ENCODE measurements around the gene ANTXRL. TPM values are rescaled to one million over a fixed set of nuclear protein-coding genes. Genes with fewer than 3 reads are reported as not detected.
"Not testable (repeated sequence)": the region's sequence is repeated elsewhere in the genome, so short reads cannot be mapped to it uniquely, and the experiment has no call there.

The ANTXRL gene
- total RNA-seq, 3 donors from 2014 or later, result not detected

DNA sequence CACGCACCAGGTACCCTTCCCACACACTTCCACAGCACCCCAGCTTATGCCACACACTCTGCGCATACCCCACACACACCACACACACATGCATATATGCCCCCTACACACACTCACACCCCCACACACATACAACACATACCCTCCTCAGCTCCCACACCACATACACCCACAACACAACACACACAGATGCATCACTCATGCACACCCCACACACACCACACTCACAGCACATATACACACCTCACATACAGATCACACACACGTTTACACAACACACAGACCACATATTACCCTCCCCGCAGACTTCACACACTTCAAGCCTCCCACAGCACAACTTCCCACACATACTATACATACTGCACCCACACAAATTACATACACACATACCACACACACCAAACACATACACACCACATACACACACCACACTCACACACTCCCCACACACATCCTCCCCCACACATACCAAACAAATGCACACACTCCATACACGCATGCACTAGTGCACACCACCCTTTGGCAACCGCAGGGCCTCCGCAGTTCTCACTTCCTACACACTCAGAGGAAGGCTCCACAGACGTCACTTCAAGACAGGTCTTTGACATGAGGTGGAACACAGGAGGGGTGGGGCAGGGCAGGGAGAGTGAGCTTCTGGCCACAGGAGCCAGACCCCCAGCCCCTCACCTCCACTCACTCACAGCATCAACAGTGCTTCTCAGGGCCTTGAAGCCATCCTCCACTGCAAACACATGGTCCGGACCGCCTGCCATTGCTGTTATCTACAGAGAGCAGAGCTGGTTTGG, 18.5 kb upstream of the ANTXRL start:
- intact Hi-C loops (cut with DNase I, micrococcal nuclease), result no loop called here
- ATAC-seq (peak; percentile 78), DNase-seq (peak in 1 of 3 donors; percentile 23)
- H3K9me3 ChIP-seq, result no peaks in the 10 kb centered on the region
- no peak overlapping the region for H3K4me3 ChIP-seq
- H3K4me1 ChIP-seq (ENCODE audit: low read depth), result no peaks in the 10 kb centered on the region
- TF ChIP-seq, protein P1, sequence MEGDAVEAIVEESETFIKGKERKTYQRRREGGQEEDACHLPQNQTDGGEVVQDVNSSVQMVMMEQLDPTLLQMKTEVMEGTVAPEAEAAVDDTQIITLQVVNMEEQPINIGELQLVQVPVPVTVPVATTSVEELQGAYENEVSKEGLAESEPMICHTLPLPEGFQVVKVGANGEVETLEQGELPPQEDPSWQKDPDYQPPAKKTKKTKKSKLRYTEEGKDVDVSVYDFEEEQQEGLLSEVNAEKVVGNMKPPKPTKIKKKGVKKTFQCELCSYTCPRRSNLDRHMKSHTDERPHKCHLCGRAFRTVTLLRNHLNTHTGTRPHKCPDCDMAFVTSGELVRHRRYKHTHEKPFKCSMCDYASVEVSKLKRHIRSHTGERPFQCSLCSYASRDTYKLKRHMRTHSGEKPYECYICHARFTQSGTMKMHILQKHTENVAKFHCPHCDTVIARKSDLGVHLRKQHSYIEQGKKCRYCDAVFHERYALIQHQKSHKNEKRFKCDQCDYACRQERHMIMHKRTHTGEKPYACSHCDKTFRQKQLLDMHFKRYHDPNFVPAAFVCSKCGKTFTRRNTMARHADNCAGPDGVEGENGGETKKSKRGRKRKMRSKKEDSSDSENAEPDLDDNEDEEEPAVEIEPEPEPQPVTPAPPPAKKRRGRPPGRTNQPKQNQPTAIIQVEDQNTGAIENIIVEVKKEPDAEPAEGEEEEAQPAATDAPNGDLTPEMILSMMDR (IDR thresholded peaks at IDR 0.05), result no peak
- no peaks in the 10 kb centered on the region for H3K36me3 ChIP-seq (ENCODE audit: low read depth)

DNA sequence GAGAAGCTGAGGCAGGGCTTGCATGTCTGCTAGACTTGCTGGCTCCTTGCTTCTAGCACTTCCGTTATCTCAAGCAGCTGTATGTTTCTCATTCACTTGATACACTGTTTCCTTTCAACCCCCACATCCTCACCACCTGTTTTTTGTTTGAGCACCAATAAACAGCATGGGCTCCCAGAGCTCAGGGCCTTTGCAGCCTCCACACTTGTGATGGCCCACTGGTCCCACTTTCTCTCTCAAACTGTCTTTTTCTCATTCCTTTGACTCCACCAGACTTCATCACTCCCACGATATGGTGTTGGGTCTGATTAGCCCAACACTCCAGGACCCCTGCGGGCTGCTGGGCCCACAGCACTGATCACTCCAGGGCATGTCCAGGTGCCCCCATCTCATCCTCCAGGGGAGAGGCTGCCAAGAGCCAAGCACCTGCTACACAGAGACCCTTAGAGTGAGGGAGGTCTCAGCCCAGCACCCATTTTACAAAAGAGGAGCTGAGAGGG, 17.2 kb upstream of the ANTXRL start:
- intact Hi-C loops (cut with DNase I, micrococcal nuclease); H3K9me3 ChIP-seq; H3K36me3 ChIP-seq (ENCODE audit: low read depth); ATAC-seq; H3K4me1 ChIP-seq (ENCODE audit: low read depth); H3K4me3 ChIP-seq: not testable (repeated sequence)
- DNase-seq, result peak in 1 of 3 donors; percentile 29

DNA sequence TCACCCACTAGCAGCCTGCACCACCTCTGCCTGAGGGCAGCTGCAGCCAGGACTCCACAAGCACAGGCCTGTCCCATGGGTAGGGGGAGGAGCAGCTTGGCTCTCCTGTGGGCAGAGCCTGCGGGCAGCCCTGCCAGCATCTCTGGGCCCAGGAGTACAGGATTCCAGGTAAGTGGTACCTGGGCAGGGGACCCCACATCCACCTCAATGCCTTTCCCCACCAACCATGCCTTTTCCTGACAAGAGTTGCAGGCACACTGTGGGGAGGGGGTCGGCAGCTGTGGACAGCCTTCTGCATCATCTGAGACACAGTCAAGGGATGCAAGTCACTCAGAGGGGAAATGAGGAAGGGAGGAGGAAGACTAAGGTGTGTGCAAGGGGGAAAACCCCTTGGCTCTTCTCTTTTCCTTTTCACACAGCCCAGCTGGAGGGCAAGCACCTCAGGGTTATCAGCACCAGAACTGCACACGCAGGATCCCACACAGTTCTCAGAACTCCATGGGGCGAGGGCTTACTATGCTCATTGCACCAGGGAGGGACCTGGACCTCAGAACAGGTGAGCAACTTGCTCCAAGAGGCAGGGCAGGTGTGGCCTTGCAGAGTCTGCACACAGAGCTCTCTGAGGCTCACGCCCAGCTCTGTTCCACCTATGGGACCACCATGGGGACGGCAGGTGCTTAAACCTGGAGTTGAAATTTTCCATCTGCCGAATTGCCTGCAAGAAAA, 16.5 kb upstream of the ANTXRL start:
- intact Hi-C loops (cut with DNase I, micrococcal nuclease), result no loop called here
- H3K9me3 ChIP-seq, result no peaks in the 10 kb centered on the region
- no peaks in the 10 kb centered on the region for H3K4me1 ChIP-seq (ENCODE audit: low read depth)
- TF ChIP-seq, protein P1 (IDR thresholded peaks at IDR 0.05), result no peak
- no peaks in the 10 kb centered on the region for H3K36me3 ChIP-seq (ENCODE audit: low read depth)
- DNase-seq (peak in 1 of 3 donors; percentile 0), ATAC-seq (no peak)
- H3K4me3 ChIP-seq, result no peak overlapping the region

DNA sequence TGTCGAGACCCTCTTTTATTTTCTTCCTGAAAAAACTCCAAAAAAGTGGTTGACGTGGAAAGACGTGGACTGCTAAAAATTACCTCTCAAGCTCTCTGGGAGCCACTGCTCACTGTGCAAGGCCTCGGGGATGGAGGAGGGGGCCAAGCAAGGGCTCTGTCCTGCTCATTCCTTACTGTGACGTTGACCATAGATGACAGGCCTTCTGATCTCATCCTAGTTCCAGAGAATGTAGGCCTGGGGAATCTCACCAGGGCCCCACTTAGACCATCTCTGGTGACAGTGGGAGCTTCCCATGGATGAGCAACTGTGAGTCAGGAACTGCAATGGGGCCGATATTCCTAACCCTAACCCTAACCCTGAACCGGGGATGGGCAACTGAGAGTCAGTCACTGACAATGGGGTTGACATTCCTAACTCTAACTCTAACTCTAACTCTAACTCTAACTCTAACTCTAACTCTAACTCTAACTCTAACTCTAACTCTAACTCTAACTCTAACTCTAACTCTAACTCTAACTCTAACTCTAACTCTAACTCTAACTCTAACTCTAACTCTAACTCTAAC, 15.8 kb upstream of the ANTXRL start:
- intact Hi-C loops (cut with DNase I, micrococcal nuclease); H3K4me1 ChIP-seq (ENCODE audit: low read depth); H3K36me3 ChIP-seq (ENCODE audit: low read depth); H3K4me3 ChIP-seq; ATAC-seq; H3K9me3 ChIP-seq: not testable (repeated sequence)
- DNase-seq, result peak in 1 of 3 donors; percentile 0

DNA sequence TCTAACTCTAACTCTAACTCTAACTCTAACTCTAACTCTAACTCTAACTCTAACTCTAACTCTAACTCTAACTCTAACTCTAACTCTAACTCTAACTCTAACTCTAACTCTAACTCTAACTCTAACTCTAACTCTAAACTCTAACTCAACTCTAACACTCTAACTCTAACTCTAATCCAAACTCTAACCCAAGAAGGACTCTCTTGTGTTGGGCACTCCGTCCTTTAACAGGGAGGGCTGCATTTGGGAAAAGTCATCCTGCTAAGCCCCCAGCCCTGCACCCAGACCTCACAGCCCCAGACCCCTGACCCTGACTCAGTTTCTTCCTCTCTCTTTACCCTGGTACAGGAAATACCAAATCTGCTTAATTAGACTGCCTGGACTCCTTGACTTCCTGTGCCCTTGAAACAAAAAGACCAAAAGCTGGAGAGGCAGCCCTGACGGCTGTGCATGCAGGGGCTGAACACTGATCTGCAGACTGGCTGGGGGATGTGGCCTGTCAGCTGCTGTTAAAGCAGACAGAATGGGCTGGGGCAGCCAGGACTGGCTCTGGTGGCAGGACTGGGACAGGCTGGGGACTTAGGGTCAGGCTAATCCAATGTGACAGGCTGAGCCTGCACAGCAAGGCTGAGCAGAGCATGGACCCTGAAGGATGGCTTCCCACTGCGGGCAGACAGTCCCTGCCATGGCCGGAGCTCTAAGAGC, 14.8 kb upstream of the ANTXRL start:
- H3K4me1 ChIP-seq (ENCODE audit: low read depth); H3K4me3 ChIP-seq; H3K9me3 ChIP-seq; ATAC-seq; H3K36me3 ChIP-seq (ENCODE audit: low read depth); intact Hi-C loops (cut with DNase I, micrococcal nuclease): not testable (repeated sequence)
- DNase-seq, result peak in 1 of 3 donors; percentile 1

DNA sequence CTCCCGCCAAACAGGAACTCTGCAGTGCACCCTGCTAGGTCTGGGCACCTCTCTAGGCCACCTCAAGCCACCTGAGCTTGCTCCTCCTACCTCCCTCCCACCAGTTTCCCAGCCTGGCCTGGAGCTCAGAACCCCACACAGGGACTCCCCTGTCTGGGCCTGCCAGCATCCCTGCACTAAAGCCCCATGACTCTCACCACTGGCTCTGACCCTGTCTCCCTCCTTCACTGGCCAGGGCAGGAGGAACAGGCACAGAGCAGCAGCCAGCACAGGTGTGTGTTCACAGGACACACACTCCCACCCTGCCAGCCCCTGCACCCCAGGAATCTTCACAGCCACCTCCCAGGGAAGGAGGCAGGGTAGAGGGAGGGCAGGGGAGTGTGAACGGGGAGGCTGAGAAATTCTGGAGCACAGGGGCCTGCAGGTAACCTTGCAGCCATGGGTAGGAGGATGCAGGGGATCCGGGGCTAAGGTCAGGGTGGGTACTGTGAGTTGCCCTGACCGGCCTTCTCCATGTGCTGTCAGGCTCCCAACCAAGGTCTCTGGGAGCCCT, 13.9 kb upstream of the ANTXRL start:
- H3K36me3 ChIP-seq (ENCODE audit: low read depth), result no peaks in the 10 kb centered on the region
- no peaks in the 10 kb centered on the region for H3K9me3 ChIP-seq
- ATAC-seq (no peak), DNase-seq (no peak)
- no peak overlapping the region for H3K4me3 ChIP-seq
- H3K4me1 ChIP-seq (ENCODE audit: low read depth), result peaks cover 3% of the 10 kb centered on the region
- intact Hi-C loops (cut with DNase I, micrococcal nuclease), result no loop called here
- TF ChIP-seq, protein P1 (IDR thresholded peaks at IDR 0.05), result no peak

Data from mucosa of descending colon (tissue), 3 donors.